Measurements from ENCODE around the gene ZFP36L2. TPM values are rescaled to one million over a fixed set of nuclear protein-coding genes. Genes with fewer than 3 reads are reported as not detected.

ZFP36L2 gene
- total and polyA plus RNA-seq, 9 of the 15 experiments (the other 6 are each of a cell fraction or from before 2014, with no cell fraction given), result 4.1 to 60.6 (median 20.3) TPM

DNA sequence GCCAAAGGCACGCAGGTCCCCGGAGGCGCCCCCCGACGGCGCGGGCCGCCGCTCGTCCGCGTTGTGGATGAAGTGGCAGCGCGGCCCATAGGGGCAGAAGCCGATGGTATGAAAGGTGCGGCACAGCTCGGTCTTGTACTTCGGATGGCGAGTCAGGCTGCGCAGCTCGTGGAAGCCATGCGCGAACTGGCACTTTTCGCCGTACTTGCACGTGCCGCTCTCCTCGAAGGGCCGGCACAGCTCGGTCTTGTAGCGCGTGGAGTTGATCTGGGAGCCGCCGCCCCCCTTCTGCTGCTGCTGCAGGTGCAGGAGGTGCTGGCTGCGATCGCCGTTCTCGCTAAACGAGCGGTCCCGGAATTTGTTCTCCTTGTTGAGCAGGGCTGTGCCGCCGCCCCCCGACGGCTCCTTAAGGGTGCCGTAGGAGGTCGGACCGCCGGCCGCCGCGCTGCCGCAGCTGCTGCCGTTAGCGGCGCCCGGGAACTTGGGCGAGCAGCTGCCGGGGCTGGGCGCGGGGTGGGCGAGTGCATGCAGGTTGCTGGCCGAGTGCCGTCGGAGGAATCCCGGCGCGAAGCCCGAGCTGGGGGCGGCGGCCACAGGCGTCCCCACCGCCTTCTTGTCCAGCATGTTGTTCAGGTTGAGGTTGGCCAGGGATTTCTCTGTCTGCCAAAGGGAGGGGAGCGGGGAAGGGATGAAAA, 1.2 kb downstream of the ZFP36L2 start (continued):
- TF ChIP-seq, protein P1, sequence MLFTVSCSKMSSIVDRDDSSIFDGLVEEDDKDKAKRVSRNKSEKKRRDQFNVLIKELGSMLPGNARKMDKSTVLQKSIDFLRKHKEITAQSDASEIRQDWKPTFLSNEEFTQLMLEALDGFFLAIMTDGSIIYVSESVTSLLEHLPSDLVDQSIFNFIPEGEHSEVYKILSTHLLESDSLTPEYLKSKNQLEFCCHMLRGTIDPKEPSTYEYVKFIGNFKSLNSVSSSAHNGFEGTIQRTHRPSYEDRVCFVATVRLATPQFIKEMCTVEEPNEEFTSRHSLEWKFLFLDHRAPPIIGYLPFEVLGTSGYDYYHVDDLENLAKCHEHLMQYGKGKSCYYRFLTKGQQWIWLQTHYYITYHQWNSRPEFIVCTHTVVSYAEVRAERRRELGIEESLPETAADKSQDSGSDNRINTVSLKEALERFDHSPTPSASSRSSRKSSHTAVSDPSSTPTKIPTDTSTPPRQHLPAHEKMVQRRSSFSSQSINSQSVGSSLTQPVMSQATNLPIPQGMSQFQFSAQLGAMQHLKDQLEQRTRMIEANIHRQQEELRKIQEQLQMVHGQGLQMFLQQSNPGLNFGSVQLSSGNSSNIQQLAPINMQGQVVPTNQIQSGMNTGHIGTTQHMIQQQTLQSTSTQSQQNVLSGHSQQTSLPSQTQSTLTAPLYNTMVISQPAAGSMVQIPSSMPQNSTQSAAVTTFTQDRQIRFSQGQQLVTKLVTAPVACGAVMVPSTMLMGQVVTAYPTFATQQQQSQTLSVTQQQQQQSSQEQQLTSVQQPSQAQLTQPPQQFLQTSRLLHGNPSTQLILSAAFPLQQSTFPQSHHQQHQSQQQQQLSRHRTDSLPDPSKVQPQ (CRISPR knock-in tag; IDR thresholded peaks at IDR 0.05; ENCODE audit: borderline replicate concordance), result no peak
- TF ChIP-seq NR4A1 (CRISPR knock-in tag; IDR thresholded peaks at IDR 0.05) (peak; percentile 11; the same call in 1 of the 2 replicates), NR4A1 (tag; IDR thresholded peaks at IDR 0.05) (no peak), CBX5 (IDR thresholded peaks at IDR 0.05; ENCODE audit: borderline replicate concordance, low read depth) (no peak), ZFX (CRISPR knock-in tag; IDR thresholded peaks at IDR 0.05) (peak; percentile 54; the same call in 1 of the 2 replicates), ZNF766 (CRISPR knock-in tag; conservative IDR thresholded peaks at IDR 0.05) (peak; percentile 18; the same call in 1 of the 2 replicates), NRF1 (conservative IDR thresholded peaks at IDR 0.05 in 1 of 2, IDR thresholded peaks at IDR 0.05 in 1 of 2) (0 out of 4 replicates have a peak, but pooled peaks of 1 of the 2 experiments have one; percentile 39), CBX2 (IDR thresholded peaks at IDR 0.05; ENCODE audit: insufficient read depth, low read length, poor library complexity, severe bottlenecking) (no peak), SIN3B (IDR thresholded peaks at IDR 0.05; ENCODE audit: low read depth) (no peak), CREB1 (IDR thresholded peaks at IDR 0.05) (no peak), CREB1 (CRISPR knock-in tag; IDR thresholded peaks at IDR 0.05) (peak; percentile 38), CBX1 (IDR thresholded peaks at IDR 0.05; ENCODE audit: low read depth) (no peak)
- TF ChIP-seq, protein P2, sequence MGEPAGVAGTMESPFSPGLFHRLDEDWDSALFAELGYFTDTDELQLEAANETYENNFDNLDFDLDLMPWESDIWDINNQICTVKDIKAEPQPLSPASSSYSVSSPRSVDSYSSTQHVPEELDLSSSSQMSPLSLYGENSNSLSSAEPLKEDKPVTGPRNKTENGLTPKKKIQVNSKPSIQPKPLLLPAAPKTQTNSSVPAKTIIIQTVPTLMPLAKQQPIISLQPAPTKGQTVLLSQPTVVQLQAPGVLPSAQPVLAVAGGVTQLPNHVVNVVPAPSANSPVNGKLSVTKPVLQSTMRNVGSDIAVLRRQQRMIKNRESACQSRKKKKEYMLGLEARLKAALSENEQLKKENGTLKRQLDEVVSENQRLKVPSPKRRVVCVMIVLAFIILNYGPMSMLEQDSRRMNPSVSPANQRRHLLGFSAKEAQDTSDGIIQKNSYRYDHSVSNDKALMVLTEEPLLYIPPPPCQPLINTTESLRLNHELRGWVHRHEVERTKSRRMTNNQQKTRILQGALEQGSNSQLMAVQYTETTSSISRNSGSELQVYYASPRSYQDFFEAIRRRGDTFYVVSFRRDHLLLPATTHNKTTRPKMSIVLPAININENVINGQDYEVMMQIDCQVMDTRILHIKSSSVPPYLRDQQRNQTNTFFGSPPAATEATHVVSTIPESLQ (CRISPR knock-in tag; IDR thresholded peaks at IDR 0.05), result 0 out of 2 replicates have a peak, but pooled peaks have one; percentile 64

All from K562 (cell line).